Measurements from ENCODE around the gene EBLN2.

Gene EBLN2

GRCh38 chr3:73069775-73070444, 8.5 kb downstream of the EBLN2 start:
- TF ChIP-seq CTCF (IDR thresholded peaks at IDR 0.05; ENCODE audit: low read length): no peak
- TF ChIP-seq EZH2 (IDR thresholded peaks at IDR 0.05; ENCODE audit: borderline replicate concordance, low read length): no peak
- Histone ChIP-seq H4K20me1 (ENCODE audit: insufficient read depth, low read length) (no peaks in the 10 kb centered on the region), H3K4me1 (ENCODE audit: insufficient read depth, low read length, severe bottlenecking) (no peaks in the 10 kb centered on the region), H3K27ac (ENCODE audit: low read depth, low read length, poor library complexity, severe bottlenecking) (no peak overlapping the region), H3K36me3 (ENCODE audit: insufficient read depth, low read length) (peaks cover 22% of the 10 kb centered on the region), H3K4me2 (ENCODE audit: low read length) (no peak overlapping the region), H3K4me3 (ENCODE audit: low read depth, low read length, poor library complexity, severe bottlenecking) (no peak overlapping the region), H3K9ac (ENCODE audit: low read length) (no peak overlapping the region), H2AFZ (ENCODE audit: low read length) (no peak overlapping the region), H3K9me2 (ENCODE audit: low read depth, low read length) (no peaks in the 10 kb centered on the region), H3K79me2 (ENCODE audit: insufficient read depth, low read length) (no peaks in the 10 kb centered on the region), H3K27me3 (ENCODE audit: insufficient read depth, low read length) (no peaks in the 10 kb centered on the region), H3F3A (ENCODE audit: insufficient read depth, low read length) (no peaks in the 10 kb centered on the region), H3K9me3 (ENCODE audit: low read length) (no peaks in the 10 kb centered on the region)

- Histone ChIP-seq H3K36me3 (ENCODE audit: insufficient read depth, low read length) (peaks cover 13% of the 10 kb centered on the region), H2AFZ (ENCODE audit: low read length) (no peak overlapping the region), H4K20me1 (ENCODE audit: insufficient read depth, low read length) (no peaks in the 10 kb centered on the region), H3K9me2 (ENCODE audit: low read depth, low read length) (no peaks in the 10 kb centered on the region), H3K27ac (ENCODE audit: low read depth, low read length, poor library complexity, severe bottlenecking) (no peak overlapping the region), H3F3A (ENCODE audit: insufficient read depth, low read length) (no peaks in the 10 kb centered on the region), H3K9ac (ENCODE audit: low read length) (no peak overlapping the region), H3K9me3 (ENCODE audit: low read length) (no peaks in the 10 kb centered on the region), H3K79me2 (ENCODE audit: insufficient read depth, low read length) (no peaks in the 10 kb centered on the region), H3K4me3 (ENCODE audit: low read depth, low read length, poor library complexity, severe bottlenecking) (no peak overlapping the region), H3K27me3 (ENCODE audit: insufficient read depth, low read length) (no peaks in the 10 kb centered on the region), H3K4me1 (ENCODE audit: insufficient read depth, low read length, severe bottlenecking) (no peaks in the 10 kb centered on the region), H3K4me2 (ENCODE audit: low read length) (no peak overlapping the region)
- TF ChIP-seq EZH2 (IDR thresholded peaks at IDR 0.05; ENCODE audit: borderline replicate concordance, low read length) (no peak), CTCF (IDR thresholded peaks at IDR 0.05; ENCODE audit: low read length) (no peak)
Observed at GRCh38 chr3:73070675-73071575, 9.5 kb downstream of the EBLN2 start.

DNA sequence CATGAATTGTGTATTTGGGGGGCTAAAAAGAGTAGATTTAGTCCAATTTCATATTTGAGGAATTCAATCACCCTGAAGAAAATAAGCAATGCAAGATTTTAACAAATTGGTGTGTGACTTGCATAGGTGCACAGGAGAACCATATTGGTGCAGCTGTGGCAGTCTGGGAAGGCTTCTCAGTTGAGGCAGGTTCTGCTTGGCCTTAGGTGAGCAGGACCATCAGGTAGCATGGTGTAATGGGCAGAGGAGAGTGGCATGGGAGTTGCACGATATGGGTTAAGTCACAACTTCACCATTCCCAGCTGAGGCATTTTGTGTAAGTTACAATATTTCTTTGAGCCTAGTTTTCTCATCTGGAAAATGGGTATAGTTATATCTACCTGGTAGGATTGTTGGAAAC, 10.5 kb downstream of the EBLN2 start:
- H3K79me2 ChIP-seq (ENCODE audit: insufficient read depth, low read length): no peaks in the 10 kb centered on the region
- no peaks in the 10 kb centered on the region for H3K9me2 ChIP-seq (ENCODE audit: low read depth, low read length)
- peaks cover 5% of the 10 kb centered on the region for H3K36me3 ChIP-seq (ENCODE audit: insufficient read depth, low read length)
- H3K9me3 ChIP-seq (ENCODE audit: low read length): no peaks in the 10 kb centered on the region
- no peaks in the 10 kb centered on the region for H3K27me3 ChIP-seq (ENCODE audit: insufficient read depth, low read length)
- no peaks in the 10 kb centered on the region for H3K4me1 ChIP-seq (ENCODE audit: insufficient read depth, low read length, severe bottlenecking)
- no peak overlapping the region for H3K4me3 ChIP-seq (ENCODE audit: low read depth, low read length, poor library complexity, severe bottlenecking)
- no peaks in the 10 kb centered on the region for H3F3A ChIP-seq (ENCODE audit: insufficient read depth, low read length)
- TF ChIP-seq CTCF (IDR thresholded peaks at IDR 0.05; ENCODE audit: low read length) (no peak), EZH2 (IDR thresholded peaks at IDR 0.05; ENCODE audit: borderline replicate concordance, low read length) (no peak)
- H3K9ac ChIP-seq (ENCODE audit: low read length): no peak overlapping the region
- no peak overlapping the region for H2AFZ ChIP-seq (ENCODE audit: low read length)
- H4K20me1 ChIP-seq (ENCODE audit: insufficient read depth, low read length): no peaks in the 10 kb centered on the region
- H3K27ac ChIP-seq (ENCODE audit: low read depth, low read length, poor library complexity, severe bottlenecking): no peak overlapping the region
- no peak overlapping the region for H3K4me2 ChIP-seq (ENCODE audit: low read length)

Measured in OCI-LY1 (cell line).